Ishikawa (cell line): ENCODE results near the gene CAMTA1.

Experiments
- CEBPB ChIP-seq: IDR thresholded peaks from 2 replicates; pipeline ENCODE4 v1.6.1; 2012
- CREB1 ChIP-seq: IDR thresholded peaks from 2 replicates; pipeline ENCODE4 v1.6.1; 2012; ENCODE audit warnings: low read depth
- EGR1 ChIP-seq: IDR thresholded peaks from 2 replicates; pipeline ENCODE4 v1.6.1; 2012
- EP300 ChIP-seq: IDR thresholded peaks from 2 replicates; pipeline ENCODE4 v1.6.1; 2012; ENCODE audit warnings: borderline replicate concordance
- FOXM1 ChIP-seq: IDR thresholded peaks from 2 replicates; pipeline ENCODE4 v1.6.1; 2012; ENCODE audit warnings: low read depth, borderline replicate concordance
- MAX ChIP-seq: IDR thresholded peaks from 2 replicates; pipeline ENCODE4 v1.6.1; 2012
- NFIC ChIP-seq: IDR thresholded peaks from 2 replicates; pipeline ENCODE4 v1.6.1; 2012
- RAD21 ChIP-seq: IDR thresholded peaks from 2 replicates; pipeline ENCODE4 v1.6.1; 2012; ENCODE audit warnings: low read depth
- REST ChIP-seq: IDR thresholded peaks from 2 replicates; pipeline ENCODE4 v1.6.1; 2012; ENCODE audit warnings: low read depth, mild to moderate bottlenecking
- TAF1 ChIP-seq: IDR thresholded peaks from 2 replicates; pipeline ENCODE4 v1.6.1; 2012; ENCODE audit warnings: low read depth, mild to moderate bottlenecking
- TCF12 ChIP-seq: IDR thresholded peaks from 2 replicates; pipeline ENCODE4 v1.6.1; 2012; ENCODE audit warnings: low read depth
- TEAD4 ChIP-seq: IDR thresholded peaks from 2 replicates; pipeline ENCODE4 v1.6.1; 2012
- USF1 ChIP-seq: IDR thresholded peaks from 2 replicates; pipeline ENCODE4 v1.6.1; 2012
- YY1 ChIP-seq: IDR thresholded peaks from 2 replicates; pipeline ENCODE4 v1.6.1; 2012; ENCODE audit warnings: low read depth
- ZBTB7A ChIP-seq: IDR thresholded peaks from 2 replicates; pipeline ENCODE4 v1.6.1; 2012; ENCODE audit warnings: low read depth

CAMTA1 gene

GRCh38 chr1:6833804-6834203 lies 48.5 kb downstream of the CAMTA1 start:
- TF ChIP-seq ZBTB7A (no peak), REST (no peak), TAF1 (no peak), EGR1 (no peak), YY1 (no peak), TCF12 (no peak), MAX (no peak), FOXM1 (no peak)

GRCh38 chr1:6834366-6834765 lies 49.1 kb downstream of the CAMTA1 start:
- TF ChIP-seq FOXM1, result no peak
- no peak for TF ChIP-seq YY1
- TF ChIP-seq NFIC, result no peak
- no peak for TF ChIP-seq USF1
- TF ChIP-seq EP300, result no peak
- no peak for TF ChIP-seq RAD21
- TF ChIP-seq CREB1, result no peak
- no peak for TF ChIP-seq CEBPB
- TF ChIP-seq ZBTB7A, result no peak
- no peak for TF ChIP-seq REST
- no peak for TF ChIP-seq TAF1
- no peak for TF ChIP-seq TEAD4
- no peak for TF ChIP-seq TCF12
- no peak for TF ChIP-seq EGR1
- no peak for TF ChIP-seq MAX

GRCh38 chr1:6835139-6835538 lies 49.9 kb downstream of the CAMTA1 start:
- TF ChIP-seq TAF1 (no peak), REST (no peak), NFIC (no peak), EGR1 (no peak), CREB1 (no peak), CEBPB (no peak), FOXM1 (no peak), MAX (no peak)

- TF ChIP-seq CEBPB (no peak), YY1 (no peak), NFIC (no peak), CREB1 (no peak), ZBTB7A (no peak), USF1 (no peak), RAD21 (no peak), FOXM1 (no peak), MAX (no peak), EGR1 (no peak), TEAD4 (no peak), TAF1 (no peak)
Observed at GRCh38 chr1:6842301-6842700, 57.0 kb downstream of the CAMTA1 start.

GRCh38 chr1:6848816-6849215 lies 63.6 kb downstream of the CAMTA1 start:
- TF ChIP-seq YY1, result no peak
